Measurements from ENCODE around the gene DDX41.

DDX41 gene

DNA sequence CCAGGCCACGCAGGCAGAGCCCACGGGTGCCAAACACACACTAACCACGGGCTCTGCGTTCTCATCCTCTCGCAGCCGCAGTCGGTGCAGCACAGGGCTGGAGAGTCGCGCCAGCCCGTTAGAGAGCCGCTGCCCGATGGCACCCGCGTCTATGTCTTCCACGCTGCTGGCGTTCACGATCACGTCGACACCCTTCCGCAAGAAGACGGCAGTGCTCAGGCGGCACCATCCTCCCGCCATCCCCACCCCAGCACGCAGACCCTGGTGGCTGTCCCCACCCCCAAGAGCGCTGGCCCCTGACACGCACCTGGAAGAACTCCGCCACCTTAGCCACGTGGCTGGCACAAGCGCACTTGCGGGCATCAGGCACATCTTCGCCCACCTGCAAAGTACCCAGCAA is 49.3 kb downstream of the DDX41 start:
- peaks cover 75% of the 10 kb centered on the region for H3K36me3 Mint-ChIP-seq (ENCODE audit: low read depth)
- H3K9me3 Mint-ChIP-seq = peaks cover 3% of the 10 kb centered on the region
- H3K27me3 Mint-ChIP-seq (ENCODE audit: low read depth) = no peaks in the 10 kb centered on the region
- peaks cover 21% of the 10 kb centered on the region for H3K4me1 Mint-ChIP-seq
- H3K4me3 Mint-ChIP-seq = peak overlapping the region in 1 of 3 experiments; percentile 34
- H3K27ac Mint-ChIP-seq = no peak overlapping the region
- TF ChIP-seq CTCF (IDR thresholded peaks at IDR 0.05; ENCODE audit: unreplicated experiment in 3 of 3) = no peak

- Mint-ChIP-seq H3K9me3 (peaks cover 3% of the 10 kb centered on the region), H3K27me3 (ENCODE audit: low read depth) (no peaks in the 10 kb centered on the region), H3K4me3 (no peak overlapping the region), H3K36me3 (ENCODE audit: low read depth) (peaks cover 79% of the 10 kb centered on the region), H3K27ac (no peak overlapping the region), H3K4me1 (peaks cover 21% of the 10 kb centered on the region)
- no peak for TF ChIP-seq CTCF (IDR thresholded peaks at IDR 0.05; ENCODE audit: unreplicated experiment in 3 of 3)
These were observed 49.9 kb downstream of the DDX41 start for GRCh38 chr5:177466861-177467260.

GRCh38 chr5:177465044-177465443 is 51.7 kb downstream of the DDX41 start:
- no peaks in the 10 kb centered on the region for H3K27me3 Mint-ChIP-seq (ENCODE audit: low read depth)
- H3K4me3 Mint-ChIP-seq = peak overlapping the region in 1 of 3 experiments; percentile 56
- H3K9me3 Mint-ChIP-seq = peaks cover 3% of the 10 kb centered on the region
- H3K27ac Mint-ChIP-seq = peak overlapping the region in 1 of 3 experiments; percentile 38
- peaks cover 9% of the 10 kb centered on the region for H3K4me1 Mint-ChIP-seq
- H3K36me3 Mint-ChIP-seq (ENCODE audit: low read depth) = peaks cover 81% of the 10 kb centered on the region
- no peak for TF ChIP-seq CTCF (IDR thresholded peaks at IDR 0.05; ENCODE audit: unreplicated experiment in 3 of 3)

DNA sequence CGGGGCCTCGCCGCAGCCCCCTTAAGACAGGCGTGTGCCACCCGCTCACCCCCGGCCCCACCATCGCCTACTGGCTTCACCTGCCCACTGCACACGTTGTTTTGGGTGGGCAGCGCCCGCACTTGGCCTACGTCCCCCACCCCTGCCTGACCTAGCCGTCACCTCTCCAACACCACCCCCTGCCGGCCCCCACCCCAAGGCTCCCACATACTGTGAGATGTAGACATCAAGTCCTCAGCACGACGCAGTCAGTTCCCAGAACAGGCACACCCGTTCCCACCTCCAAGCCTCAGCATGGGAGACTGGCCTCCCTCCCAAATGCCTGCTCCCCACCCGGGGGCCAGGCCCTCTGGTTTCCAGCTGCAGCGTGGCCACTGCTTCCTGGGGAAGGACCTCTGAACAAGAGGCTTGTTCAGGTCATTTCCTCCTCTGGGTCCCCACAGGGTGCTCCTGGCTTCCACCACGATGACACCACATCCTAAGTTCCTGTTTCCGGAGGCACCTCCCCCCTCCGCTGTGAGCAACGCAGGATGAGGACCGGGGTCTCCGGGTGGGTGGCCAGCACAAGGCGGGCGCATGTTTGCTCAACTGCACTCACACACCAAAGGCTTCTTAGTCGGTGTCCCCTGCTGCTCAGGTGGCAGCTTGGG is 54.6 kb downstream of the DDX41 start:
- Mint-ChIP-seq H3K27me3 (ENCODE audit: low read depth) (no peaks in the 10 kb centered on the region), H3K9me3 (peaks cover 3% of the 10 kb centered on the region), H3K27ac (no peak overlapping the region), H3K4me3 (no peak overlapping the region), H3K36me3 (ENCODE audit: low read depth) (peaks cover 68% of the 10 kb centered on the region), H3K4me1 (peaks cover 10% of the 10 kb centered on the region)
- TF ChIP-seq CTCF (IDR thresholded peaks at IDR 0.05; ENCODE audit: unreplicated experiment in 3 of 3) = no peak
